Stomach (tissue), 4 donors: Measurements from ENCODE around the gene C19orf85.

Experiments
- EP300 ChIP-seq: sonication (generic); formaldehyde crosslinking; IDR thresholded peaks from one replicate; pipeline ENCODE4 v1.6.1; 2017; ENCODE audit warnings: antibody characterized with exemption
- POLR2AphosphoS5 ChIP-seq, 3 donors: sonication (generic); formaldehyde crosslinking; IDR thresholded peaks; one replicate each; pipeline ENCODE4 v1.6.1; 2016; ENCODE audit warnings: antibody characterized with exemption in 3 of 3
- TF ChIP-seq, protein P1 (sequence below), 7 experiments: fragments of 450-650 bp in 4 of 7; fragments of 200-600 bp in 3 of 7; sonication (generic) in 3 of 7; IDR thresholded peaks; one replicate each; pipeline ENCODE4 v1.5.1; 2016 to 2019; ENCODE audit warnings: antibody characterized with exemption in 7 of 7, control low read depth in 2 of 7, mild to moderate bottlenecking in 1 of 7

DNA sequence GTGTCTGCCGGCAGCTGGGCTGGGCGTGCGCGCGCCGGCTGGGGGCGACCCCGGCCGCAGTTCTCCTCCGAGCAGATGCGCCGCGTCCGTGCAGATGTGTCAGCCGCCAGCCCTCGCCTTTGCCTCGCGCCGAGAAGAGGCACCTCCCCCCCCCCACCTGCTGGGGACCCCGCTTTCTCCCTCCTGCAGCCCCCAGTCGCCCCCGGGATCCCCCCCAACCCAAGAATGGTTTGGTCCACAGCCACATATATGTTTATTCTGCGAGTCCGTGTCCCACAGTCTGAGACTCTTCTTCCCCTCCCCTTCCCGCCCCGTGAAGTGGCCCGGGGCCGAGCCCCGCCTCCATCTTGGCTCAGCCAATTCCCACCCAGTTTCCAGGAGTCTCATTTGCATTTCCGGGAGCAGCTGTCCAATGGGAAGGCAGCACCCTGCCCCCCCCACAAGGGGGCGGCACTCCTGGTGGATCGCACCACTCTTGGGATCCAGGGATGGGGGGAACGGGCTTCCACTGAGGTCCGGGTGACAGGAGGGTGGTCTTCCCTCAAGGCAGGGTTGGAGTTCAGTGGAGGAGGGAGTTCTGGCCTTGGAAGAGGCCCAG is 11.7 kb downstream of the C19orf85 start:
- TF ChIP-seq, protein P1, sequence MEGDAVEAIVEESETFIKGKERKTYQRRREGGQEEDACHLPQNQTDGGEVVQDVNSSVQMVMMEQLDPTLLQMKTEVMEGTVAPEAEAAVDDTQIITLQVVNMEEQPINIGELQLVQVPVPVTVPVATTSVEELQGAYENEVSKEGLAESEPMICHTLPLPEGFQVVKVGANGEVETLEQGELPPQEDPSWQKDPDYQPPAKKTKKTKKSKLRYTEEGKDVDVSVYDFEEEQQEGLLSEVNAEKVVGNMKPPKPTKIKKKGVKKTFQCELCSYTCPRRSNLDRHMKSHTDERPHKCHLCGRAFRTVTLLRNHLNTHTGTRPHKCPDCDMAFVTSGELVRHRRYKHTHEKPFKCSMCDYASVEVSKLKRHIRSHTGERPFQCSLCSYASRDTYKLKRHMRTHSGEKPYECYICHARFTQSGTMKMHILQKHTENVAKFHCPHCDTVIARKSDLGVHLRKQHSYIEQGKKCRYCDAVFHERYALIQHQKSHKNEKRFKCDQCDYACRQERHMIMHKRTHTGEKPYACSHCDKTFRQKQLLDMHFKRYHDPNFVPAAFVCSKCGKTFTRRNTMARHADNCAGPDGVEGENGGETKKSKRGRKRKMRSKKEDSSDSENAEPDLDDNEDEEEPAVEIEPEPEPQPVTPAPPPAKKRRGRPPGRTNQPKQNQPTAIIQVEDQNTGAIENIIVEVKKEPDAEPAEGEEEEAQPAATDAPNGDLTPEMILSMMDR (IDR thresholded peaks at IDR 0.05), result peak in 1 of 7 experiments; percentile 10
- TF ChIP-seq EP300, result no peak
- TF ChIP-seq POLR2AphosphoS5 (IDR thresholded peaks at IDR 0.05), result no peak
